IPS DF 4.7 (cell line): ENCODE results near the gene SPPL2B.
"Not testable (repeated sequence)": the region's sequence is repeated elsewhere in the genome, so short reads cannot be mapped to it uniquely, and the experiment has no call there.

ENCODE experiments used
- DNase-seq: peaks from one replicate; pipeline ENCODE4 v3.0.0-alpha.2; 2013; ENCODE audit warnings: low spot score; ENCODE audit errors: extremely low read depth

The SPPL2B gene

DNA sequence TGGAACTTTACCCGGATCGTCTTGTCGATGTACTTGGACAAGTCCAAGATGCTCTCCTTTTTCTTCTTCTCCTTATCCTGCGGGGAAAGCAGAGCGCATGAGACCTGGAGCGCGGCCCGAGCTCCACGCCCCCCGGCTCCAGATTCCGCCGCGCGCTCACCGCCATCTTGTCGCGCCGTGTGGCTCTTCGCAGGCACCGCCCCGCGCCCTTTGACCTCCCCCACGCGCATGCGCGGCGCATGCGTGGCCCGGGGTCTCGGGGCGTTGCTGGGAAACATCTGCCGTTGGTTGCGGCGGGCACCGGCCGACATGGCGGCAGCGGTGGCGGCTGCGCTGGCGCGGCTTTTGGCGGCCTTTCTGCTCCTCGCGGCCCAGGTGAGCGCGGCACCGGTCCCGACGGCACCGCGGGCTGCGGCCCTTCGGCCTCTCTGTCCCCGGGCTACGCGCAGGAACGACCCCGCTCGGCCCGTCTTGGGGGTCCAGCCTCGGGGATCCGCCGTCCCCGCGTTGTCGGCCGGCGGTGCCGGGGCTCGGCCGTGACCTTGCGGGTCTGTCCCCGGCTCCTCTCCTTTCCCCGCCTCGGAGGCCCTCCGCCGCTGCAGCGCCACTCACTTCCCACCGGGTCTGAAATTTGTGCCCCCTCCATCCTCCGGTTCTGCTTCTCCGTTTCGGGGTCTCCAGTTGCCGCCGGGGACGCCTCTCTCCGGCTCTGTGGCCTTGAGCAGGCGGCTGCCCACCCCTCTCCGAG lies at the start of gene SPPL2B, which contains the start of gene LSM7:
TSS of gene SPPL2B (plus strand) at position 284 of the 748 bp plus-strand sequence. CDS start at position 310, 26 bp downstream.
TSS of gene LSM7 (minus strand) at position 186 of the 748 bp plus-strand sequence. CDS start at position 166, 20 bp downstream.
- no peak for DNase-seq

- DNase-seq: no peak
Measured at GRCh38 chr19:2280633-2281264, 47.7 kb upstream of the SPPL2B start.

- DNase-seq: not testable (repeated sequence)
Measured at GRCh38 chr19:2281265-2282061, 47.0 kb upstream of the SPPL2B start.

- no peak for DNase-seq
Measured at GRCh38 chr19:2282062-2282861, 46.2 kb upstream of the SPPL2B start, which contains the start of gene PEAK3. TSS of gene PEAK3 (minus strand) at chr19:2282175. CDS start at chr19:2280931, 1,244 bp downstream.

GRCh38 chr19:2282862-2283237 lies 45.6 kb upstream of the SPPL2B start:
- DNase-seq: no peak

DNA sequence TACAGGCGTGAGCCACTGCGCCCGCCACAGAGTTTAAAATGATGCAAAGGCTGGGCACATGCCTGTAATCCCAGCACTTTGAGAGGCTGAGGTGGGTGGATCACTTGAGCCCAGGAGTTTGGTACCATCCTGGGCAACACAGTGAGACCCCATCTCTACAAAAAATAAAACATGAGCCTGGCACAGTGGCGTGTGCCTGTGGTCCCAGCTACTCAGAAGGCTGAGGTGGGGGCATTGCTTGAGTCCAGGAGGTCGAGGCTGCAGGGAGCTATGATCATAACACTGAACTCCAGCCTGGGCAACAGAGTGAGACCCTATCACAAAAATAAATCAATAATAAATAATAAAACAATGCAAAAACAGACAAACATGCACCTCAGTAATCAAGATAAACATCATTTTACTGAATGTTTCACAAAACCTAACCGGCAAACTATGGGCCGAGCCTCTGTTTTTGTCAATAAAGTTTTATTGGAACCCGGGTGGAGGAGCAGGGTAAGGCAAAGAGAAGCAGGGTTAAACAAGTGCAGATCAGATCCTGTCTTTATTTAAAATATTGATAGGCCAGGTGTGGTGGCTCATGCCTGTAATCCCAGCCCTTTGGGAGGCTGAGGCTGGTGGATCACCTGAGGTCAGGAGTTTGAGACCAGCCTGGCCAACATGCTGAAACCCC lies 44.5 kb upstream of the SPPL2B start:
- no peak for DNase-seq

- DNase-seq: no peak
Measured at GRCh38 chr19:2286402-2287140, 41.9 kb upstream of the SPPL2B start.

DNA sequence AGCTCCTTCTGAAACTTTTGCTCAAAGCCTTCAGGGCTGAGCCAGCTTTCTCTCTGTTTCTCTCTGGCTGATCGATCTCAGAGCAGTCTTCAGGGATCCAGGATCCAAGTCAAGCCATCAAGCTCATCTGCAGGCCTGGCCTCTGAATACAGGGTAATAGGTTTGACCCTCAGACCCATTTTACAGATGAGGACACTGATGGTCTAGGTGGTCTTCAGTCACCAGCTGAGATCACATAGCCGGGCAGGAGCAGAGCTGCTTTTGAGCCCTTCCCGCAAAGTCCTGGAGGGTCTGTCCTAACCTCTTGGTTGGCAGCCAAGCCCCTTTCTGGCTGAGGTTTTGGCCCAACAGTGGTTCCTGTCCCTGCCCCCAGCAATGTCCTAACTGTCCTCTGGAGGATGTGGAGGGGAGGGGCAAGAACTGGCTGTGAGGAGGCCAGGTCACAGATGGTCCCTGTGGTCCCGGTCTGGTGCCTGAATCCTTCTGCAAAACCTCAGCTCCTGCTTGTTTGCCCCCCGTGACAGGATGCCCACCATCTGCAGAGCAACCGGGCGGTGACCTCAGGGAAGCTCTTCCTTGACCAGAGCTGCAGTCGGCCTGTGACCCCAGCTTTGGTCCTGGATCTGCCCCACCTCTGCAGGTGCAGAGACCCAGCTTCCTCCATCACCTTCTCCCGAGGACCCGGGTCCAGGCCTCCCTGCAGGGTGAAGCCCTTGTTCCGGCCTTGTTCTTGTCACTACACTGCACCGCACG lies 40.7 kb upstream of the SPPL2B start:
- no peak for DNase-seq

DNA sequence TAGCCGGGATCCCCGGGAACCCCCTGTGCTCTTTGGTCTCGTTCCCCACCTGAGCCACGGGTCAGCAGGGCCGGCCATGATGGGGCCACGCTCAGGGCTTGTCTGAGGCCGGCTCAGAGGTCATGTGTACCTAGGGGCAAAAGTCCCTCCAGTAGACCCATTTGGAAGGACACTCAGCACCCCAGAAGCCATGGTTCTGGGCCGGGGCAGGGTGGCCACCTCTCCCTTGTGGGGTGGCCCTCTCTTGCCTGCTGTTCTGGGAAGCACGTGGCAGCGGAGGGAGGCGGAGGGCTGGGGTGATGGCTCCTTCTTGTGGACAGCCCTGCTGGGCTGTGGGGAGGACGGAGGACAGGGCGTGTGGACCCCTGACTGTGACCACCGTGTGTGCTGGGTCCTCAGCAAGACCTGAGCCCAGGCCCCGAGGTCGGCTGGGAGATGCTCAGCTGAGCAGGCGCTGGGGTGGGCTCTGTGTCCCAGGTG lies 40.1 kb upstream of the SPPL2B start:
- no peak for DNase-seq

GRCh38 chr19:2288818-2289713 lies 39.4 kb upstream of the SPPL2B start:
- DNase-seq: no peak

GRCh38 chr19:2289714-2290435 lies 38.6 kb upstream of the SPPL2B start:
- DNase-seq: no peak

GRCh38 chr19:2290441-2291184 lies 37.9 kb upstream of the SPPL2B start:
- DNase-seq: no peak

- DNase-seq: no peak
Measured at GRCh38 chr19:2291185-2291751, 37.2 kb upstream of the SPPL2B start.

GRCh38 chr19:2294687-2295335 lies 33.7 kb upstream of the SPPL2B start:
- no peak for DNase-seq

DNA sequence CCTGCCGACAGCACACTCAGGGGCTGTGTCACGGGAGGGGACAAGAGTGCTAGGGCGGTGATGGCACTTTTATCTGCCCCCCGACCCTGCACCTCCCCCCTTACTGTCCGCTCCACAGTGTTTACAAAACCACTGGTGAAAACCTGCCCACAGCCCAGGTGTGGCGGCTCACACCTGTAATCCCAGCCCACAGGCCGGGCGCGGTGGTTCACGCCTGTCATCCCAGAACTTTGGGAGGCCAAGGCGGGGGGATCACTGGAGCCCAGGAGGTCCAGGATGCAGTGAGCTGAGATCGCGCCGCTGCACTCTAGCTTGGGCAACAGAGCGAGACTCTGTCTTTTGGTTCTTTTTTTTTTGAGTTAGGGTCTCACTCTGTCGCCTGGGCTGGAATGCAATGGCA lies 32.3 kb upstream of the SPPL2B start:
- DNase-seq: no peak

GRCh38 chr19:2300533-2300932 lies 28.0 kb upstream of the SPPL2B start:
- no peak for DNase-seq
